Fibroblast of gingiva (primary cell): ENCODE data around the gene RFPL3.
"Not testable (repeated sequence)": the region's sequence is repeated elsewhere in the genome, so short reads cannot be mapped to it uniquely, and the experiment has no call there.

Source experiments
- DNase-seq: peaks from one replicate; pipeline ENCODE4 v3.0.0-alpha.2; 2011; ENCODE audit warnings: low read depth

The RFPL3 gene

GRCh38 chr22:32331236-32331917 lies 26.3 kb upstream of the RFPL3 start:
- DNase-seq: no peak

GRCh38 chr22:32331918-32332725 lies 25.5 kb upstream of the RFPL3 start:
- DNase-seq: no peak

- no peak for DNase-seq
Observed at GRCh38 chr22:32333141-32333768, 24.4 kb upstream of the RFPL3 start.

GRCh38 chr22:32333769-32334659 lies 23.7 kb upstream of the RFPL3 start:
- DNase-seq: no peak

GRCh38 chr22:32334660-32335365 lies 22.9 kb upstream of the RFPL3 start:
- DNase-seq: no peak

- no peak for DNase-seq
Observed at GRCh38 chr22:32335471-32335870, 22.2 kb upstream of the RFPL3 start.

GRCh38 chr22:32336121-32336603 lies 21.5 kb upstream of the RFPL3 start:
- DNase-seq: no peak

- DNase-seq: no peak
Observed at GRCh38 chr22:32336771-32337424, 20.8 kb upstream of the RFPL3 start.

GRCh38 chr22:32337425-32337824 lies 20.2 kb upstream of the RFPL3 start:
- DNase-seq: not testable (repeated sequence)

GRCh38 chr22:32338757-32339156 lies 18.9 kb upstream of the RFPL3 start:
- DNase-seq: no peak

- DNase-seq: no peak
Observed at GRCh38 chr22:32339190-32340012, 18.3 kb upstream of the RFPL3 start.

- DNase-seq: no peak
Observed at GRCh38 chr22:32340411-32340810, 17.3 kb upstream of the RFPL3 start.

GRCh38 chr22:32341122-32341740 lies 16.4 kb upstream of the RFPL3 start:
- DNase-seq: no peak

GRCh38 chr22:32342977-32343376 lies 14.7 kb upstream of the RFPL3 start:
- DNase-seq: no peak

GRCh38 chr22:32343941-32344340 lies 13.7 kb upstream of the RFPL3 start:
- no peak for DNase-seq

GRCh38 chr22:32348031-32348611 lies 9.5 kb upstream of the RFPL3 start:
- DNase-seq: no peak

- not testable (repeated sequence) for DNase-seq
Observed at GRCh38 chr22:32351875-32352274, 5.8 kb upstream of the RFPL3 start.

- no peak for DNase-seq
Observed at GRCh38 chr22:32352681-32353080, 5.0 kb upstream of the RFPL3 start.

- no peak for DNase-seq
Observed at GRCh38 chr22:32353292-32353691, 4.4 kb upstream of the RFPL3 start.
